MG63 (cell line): ENCODE measurements around the gene C6orf132. TPM values are rescaled to one million over a fixed set of nuclear protein-coding genes. Genes with fewer than 3 reads are reported as not detected.

Source experiments
- DNase-seq: peaks from one replicate; pipeline ENCODE4 v3.0.0-alpha.2; 2020
- H3K27me3 ChIP-seq: fragments of 250-450 bp; sonication (Bioruptor Pico); 2 replicates; pipeline ENCODE4 v1.5.1; 2020; ENCODE audit warnings: mild to moderate bottlenecking, moderate library complexity
- H3K36me3 ChIP-seq: fragments of 250-450 bp; sonication (Bioruptor Pico); 2 replicates; pipeline ENCODE4 v1.5.1; 2020; ENCODE audit warnings: mild to moderate bottlenecking, moderate library complexity
- H3K4me3 ChIP-seq: fragments of 250-450 bp; sonication (Bioruptor Pico); 2 replicates; pipeline ENCODE4 v1.5.1; 2020; ENCODE audit warnings: mild to moderate bottlenecking, moderate library complexity
- H3K9me3 ChIP-seq: fragments of 250-450 bp; sonication (Bioruptor Pico); 2 replicates; pipeline ENCODE4 v1.5.1; 2020; ENCODE audit warnings: mild to moderate bottlenecking, moderate library complexity
- total RNA-seq: library from RNA; depleted of rRNA; stranded (reverse); fragments of >200 nt; shearing (Covaris generic); gene quantifications from 2 replicates; pipeline ENCODE4 v1.2.3, GENCODE V29; 2014; ENCODE audit warnings: low replicate concordance

C6orf132 gene
- total RNA-seq, 1 experiment from 2014 or later: 0.07 TPM

DNA sequence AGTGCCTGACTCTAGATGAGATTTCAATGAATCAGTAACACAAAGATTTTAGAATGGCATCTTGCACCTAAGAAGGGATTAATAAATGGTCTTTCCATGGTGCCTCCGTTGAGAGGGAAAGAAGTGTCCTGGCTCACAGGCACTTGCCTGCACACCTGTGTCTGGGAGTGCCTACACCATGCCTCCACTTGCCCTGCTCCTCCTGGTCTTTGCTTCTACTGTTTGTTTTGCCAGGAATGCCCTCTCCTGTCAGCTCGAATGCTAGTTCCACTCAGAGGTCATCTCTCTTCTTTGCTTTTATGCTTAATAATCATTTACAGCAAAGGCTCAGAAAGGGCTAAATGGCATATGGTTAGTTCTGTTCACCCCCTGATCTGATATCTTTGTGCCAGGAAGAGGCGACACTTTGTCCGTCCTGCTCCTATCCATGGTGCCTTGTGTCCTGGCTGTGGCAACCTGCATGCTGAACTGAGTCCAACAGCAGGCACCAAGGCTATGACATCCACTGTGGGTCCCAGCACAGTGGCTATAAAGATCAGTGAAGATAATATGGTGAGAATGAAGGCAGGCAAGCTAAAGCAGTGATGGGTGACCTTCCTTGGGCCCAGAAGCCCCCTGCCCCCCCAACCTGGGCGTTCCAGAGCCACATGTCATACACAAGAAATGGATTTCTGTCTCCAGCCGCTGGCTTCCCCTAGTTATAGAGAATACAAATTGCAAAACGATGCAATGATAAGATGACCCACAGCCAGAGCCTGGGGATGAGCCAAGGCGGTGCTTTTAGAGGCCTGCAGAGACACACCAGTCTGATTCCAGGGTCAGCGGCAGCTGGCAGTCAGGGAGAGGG, 1.4 kb downstream of the C6orf132 start:
- H3K27me3 ChIP-seq: no peaks in the 10 kb centered on the region
- peak; percentile 14 for DNase-seq
- H3K36me3 ChIP-seq: no peaks in the 10 kb centered on the region
- no peaks in the 10 kb centered on the region for H3K9me3 ChIP-seq
- peak overlapping the region; percentile 51 for H3K4me3 ChIP-seq

DNA sequence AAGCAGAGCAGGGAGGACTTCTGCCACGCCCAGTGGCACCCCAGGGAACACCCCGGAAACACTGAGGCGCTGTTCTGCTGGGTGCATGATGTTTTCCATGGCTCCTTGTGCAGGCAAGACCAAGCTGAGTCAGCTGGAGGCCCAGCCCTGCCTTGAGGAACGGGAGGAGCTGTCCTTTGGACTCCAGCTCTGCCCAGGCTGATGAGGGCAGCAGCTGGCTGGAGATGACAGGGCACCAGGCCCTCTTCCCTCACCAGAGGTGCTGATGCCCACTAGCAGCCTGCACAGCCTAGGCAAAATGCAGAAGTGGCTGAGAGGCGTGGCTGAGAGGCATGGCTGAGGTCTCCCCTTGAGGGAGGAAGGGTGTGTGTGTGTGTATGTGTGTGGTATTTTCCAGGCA, 2.4 kb downstream of the C6orf132 start:
- DNase-seq: peak; percentile 32
- Histone ChIP-seq H3K4me3 (no peak overlapping the region), H3K27me3 (no peaks in the 10 kb centered on the region), H3K36me3 (no peaks in the 10 kb centered on the region), H3K9me3 (no peaks in the 10 kb centered on the region)

DNA sequence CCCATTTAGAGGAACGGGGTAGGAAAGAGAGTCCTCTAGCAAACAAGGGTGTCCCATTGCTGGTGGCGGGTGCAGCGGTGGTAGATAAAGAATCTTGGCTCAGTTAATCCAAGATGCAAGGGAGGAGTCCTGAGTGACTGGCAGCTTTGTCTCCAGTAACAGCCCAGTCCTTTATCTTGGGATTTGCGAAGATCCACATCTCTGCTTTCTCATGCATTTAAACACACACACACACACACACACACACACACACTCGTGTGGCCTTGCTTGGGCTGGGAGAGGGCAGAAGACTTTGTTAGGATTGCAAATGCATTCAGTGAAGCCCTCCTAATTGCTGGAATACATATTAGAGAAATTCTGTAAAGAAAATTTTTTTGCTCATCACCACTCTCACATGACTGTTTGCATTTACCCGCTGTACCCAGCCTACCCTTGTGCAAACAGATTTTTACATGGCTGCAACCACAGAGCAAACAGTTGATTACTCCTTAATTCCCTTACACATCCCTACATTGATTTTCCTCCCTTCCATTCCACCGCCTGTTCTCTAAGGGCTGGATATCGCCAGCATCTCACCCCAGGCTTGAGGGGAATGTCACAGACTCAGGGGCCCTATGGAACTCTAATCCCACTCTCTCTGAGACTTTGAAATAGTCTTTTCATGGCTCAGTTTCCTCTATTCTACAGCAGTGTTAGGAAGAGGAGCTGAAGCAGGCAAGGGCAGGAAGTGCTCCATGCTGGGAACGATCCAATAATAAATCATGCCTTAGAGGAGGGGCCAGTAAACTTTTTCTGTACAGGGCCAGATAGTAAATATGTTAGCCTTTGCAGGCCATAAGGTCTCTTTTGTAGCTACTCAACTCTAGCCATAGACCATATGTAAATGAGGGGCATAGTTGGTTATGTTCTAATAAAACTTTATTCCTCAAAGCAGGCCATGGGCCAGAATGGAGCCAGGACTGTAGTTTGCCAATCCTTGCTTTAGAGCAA, 3.5 kb downstream of the C6orf132 start:
- H3K36me3 ChIP-seq: no peaks in the 10 kb centered on the region
- no peaks in the 10 kb centered on the region for H3K27me3 ChIP-seq
- no peaks in the 10 kb centered on the region for H3K9me3 ChIP-seq
- H3K4me3 ChIP-seq: no peak overlapping the region
- no peak for DNase-seq

DNA sequence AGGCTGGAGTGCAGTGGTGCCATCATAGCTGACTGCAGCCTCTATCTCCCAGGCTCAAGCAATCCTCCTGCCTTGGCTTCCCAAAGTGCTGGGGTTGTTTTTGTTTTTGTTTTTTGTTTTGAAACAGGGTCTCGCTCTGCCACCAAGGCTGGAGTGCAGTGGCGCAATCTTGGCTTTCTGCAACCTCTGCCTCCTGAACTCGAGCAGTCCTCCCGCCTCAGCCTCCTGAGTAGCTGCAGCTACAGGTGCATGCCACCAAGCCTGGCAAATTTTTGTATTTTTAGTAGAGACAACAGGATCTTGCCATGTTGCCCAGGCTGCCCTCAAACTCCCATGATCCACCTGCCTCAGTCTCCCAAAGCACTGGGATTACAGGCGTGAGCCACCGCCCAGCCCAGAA, 4.2 kb downstream of the C6orf132 start:
- Histone ChIP-seq H3K27me3 (no peaks in the 10 kb centered on the region), H3K4me3 (no peak overlapping the region), H3K36me3 (no peaks in the 10 kb centered on the region), H3K9me3 (no peaks in the 10 kb centered on the region)
- no peak for DNase-seq

GRCh38 chr6:42137194-42137753, 5.1 kb downstream of the C6orf132 start:
- Histone ChIP-seq H3K36me3 (no peaks in the 10 kb centered on the region), H3K9me3 (no peaks in the 10 kb centered on the region), H3K4me3 (no peak overlapping the region), H3K27me3 (no peaks in the 10 kb centered on the region)
- DNase-seq: no peak

DNA sequence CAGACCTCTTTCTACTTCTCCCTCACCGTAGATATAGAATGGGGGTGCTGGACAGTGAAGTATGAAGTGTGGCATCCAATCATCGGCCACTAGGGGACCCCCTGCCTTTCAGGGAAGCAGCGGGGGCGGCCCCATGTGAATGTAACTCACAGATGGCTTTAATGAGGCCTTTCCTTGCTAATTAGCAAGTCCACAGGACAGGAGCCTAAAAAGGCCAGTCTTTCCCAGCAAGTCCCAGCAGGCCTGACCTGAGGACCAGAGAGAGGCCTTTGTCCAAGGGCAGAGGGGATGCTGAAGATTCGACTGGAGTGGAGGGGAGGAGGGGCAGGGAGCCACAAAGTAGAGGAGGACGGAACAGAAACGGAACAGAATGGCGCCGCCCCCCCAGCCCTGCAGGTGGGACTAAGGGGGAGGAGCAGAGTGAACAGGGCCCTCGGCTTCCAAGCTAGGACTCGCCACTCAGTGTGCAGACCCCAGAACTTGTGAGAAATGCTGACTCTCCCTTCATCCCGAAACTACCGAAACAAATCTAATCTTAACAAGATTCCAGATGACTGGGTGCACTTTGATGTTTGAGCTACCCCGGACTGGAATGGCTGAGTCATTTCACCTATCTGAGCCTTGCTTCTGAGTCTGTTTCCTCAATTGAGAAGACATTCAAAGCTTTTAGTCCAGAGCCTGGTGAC, 5.8 kb downstream of the C6orf132 start:
- no peak overlapping the region for H3K4me3 ChIP-seq
- DNase-seq: peak; percentile 28

DNA sequence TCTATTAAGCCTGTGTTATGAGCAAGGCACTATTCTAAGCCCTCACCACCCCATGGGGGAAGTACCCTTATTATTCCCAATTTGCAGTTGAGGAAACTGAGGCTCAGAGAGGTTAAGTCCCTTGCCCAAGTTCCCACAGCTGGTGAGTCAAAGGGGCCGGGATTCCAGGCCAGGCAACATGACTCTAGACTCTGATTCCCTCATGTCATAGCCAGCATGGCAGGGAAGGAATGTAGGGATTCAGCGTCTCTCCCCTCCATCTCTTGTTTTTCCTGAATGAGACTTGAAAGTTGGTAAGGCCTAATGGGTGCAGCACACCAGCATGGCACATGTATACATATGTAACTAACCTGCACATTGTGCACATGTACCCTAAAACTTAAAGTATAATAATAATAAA, 6.7 kb downstream of the C6orf132 start:
- no peaks in the 10 kb centered on the region for H3K36me3 ChIP-seq
- no peak overlapping the region for H3K4me3 ChIP-seq
- no peak for DNase-seq
- H3K27me3 ChIP-seq: no peaks in the 10 kb centered on the region
- no peaks in the 10 kb centered on the region for H3K9me3 ChIP-seq

More for the DNA sequence above, 5.8 kb downstream of the C6orf132 start:
- Histone ChIP-seq H3K9me3 (no peaks in the 10 kb centered on the region), H3K36me3 (no peaks in the 10 kb centered on the region), H3K27me3 (no peaks in the 10 kb centered on the region)

DNA sequence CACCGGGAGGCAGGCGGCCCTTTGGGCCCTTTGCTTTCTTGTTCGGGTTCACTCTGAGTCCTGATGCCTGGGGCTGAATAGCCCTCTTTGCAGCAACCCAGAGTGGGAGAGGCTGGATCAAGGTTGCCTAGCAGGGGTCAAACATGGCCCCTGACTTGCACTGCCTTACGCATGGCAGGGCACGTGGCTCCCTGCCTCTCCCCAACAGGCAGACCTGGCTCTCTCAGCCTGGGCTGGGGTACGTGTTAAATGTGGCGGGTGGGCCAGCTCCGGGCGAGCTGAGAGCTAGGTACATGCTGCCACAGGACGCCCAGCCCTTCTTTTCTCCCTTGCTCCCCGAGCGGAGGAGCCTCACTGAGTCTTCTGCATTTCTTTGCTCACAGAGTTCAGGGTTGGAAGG, 7.3 kb downstream of the C6orf132 start:
- Histone ChIP-seq H3K36me3 (no peaks in the 10 kb centered on the region), H3K27me3 (no peaks in the 10 kb centered on the region), H3K4me3 (no peak overlapping the region), H3K9me3 (no peaks in the 10 kb centered on the region)
- DNase-seq: no peak

DNA sequence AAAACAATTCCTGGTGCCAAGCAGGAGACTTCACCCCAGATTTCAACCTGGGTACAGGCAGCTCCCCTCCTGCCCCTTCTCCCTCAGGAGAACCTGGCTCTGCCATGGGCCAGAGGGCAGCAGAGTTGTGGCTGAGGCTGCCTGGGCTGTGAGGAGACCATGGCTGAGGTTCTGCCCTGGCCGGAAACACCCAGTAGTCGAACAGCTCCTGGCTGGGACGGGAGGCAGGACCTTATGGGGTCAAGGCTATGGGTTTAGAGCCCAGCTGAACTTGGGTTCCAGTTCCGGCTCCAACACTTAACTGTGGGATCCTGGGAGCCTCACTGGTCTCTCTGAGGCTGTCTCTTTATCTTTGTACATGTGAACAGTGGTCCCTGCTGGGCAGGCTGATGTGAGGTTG, 8.5 kb downstream of the C6orf132 start:
- H3K27me3 ChIP-seq: no peaks in the 10 kb centered on the region
- H3K36me3 ChIP-seq: no peaks in the 10 kb centered on the region
- DNase-seq: no peak
- H3K4me3 ChIP-seq: no peak overlapping the region
- H3K9me3 ChIP-seq: no peaks in the 10 kb centered on the region

- peak; percentile 64 for DNase-seq
Observed at GRCh38 chr6:42131531-42131930, 10.9 kb downstream of the C6orf132 start.

GRCh38 chr6:42129360-42129676, 13.1 kb downstream of the C6orf132 start:
- Histone ChIP-seq H3K4me3 (no peak overlapping the region), H3K27me3 (no peaks in the 10 kb centered on the region), H3K36me3 (no peaks in the 10 kb centered on the region), H3K9me3 (no peaks in the 10 kb centered on the region)
- DNase-seq: no peak

More at GRCh38 chr6:42131531-42131930, 10.9 kb downstream of the C6orf132 start:
- no peaks in the 10 kb centered on the region for H3K27me3 ChIP-seq
- no peaks in the 10 kb centered on the region for H3K36me3 ChIP-seq
- H3K9me3 ChIP-seq: no peaks in the 10 kb centered on the region
- H3K4me3 ChIP-seq: no peak overlapping the region

- Histone ChIP-seq H3K27me3 (no peaks in the 10 kb centered on the region), H3K4me3 (no peak overlapping the region), H3K36me3 (no peaks in the 10 kb centered on the region), H3K9me3 (no peaks in the 10 kb centered on the region)
- DNase-seq: no peak
Observed at GRCh38 chr6:42128460-42129359, 13.7 kb downstream of the C6orf132 start.

- no peak overlapping the region for H3K4me3 ChIP-seq
- DNase-seq: no peak
- H3K9me3 ChIP-seq: no peaks in the 10 kb centered on the region
- no peaks in the 10 kb centered on the region for H3K27me3 ChIP-seq
- H3K36me3 ChIP-seq: no peaks in the 10 kb centered on the region
Observed at GRCh38 chr6:42125663-42126062, 16.8 kb downstream of the C6orf132 start.

GRCh38 chr6:42125231-42125630, 17.2 kb downstream of the C6orf132 start:
- H3K27me3 ChIP-seq: no peaks in the 10 kb centered on the region
- H3K36me3 ChIP-seq: no peaks in the 10 kb centered on the region
- no peak overlapping the region for H3K4me3 ChIP-seq
- no peak for DNase-seq
- H3K9me3 ChIP-seq: no peaks in the 10 kb centered on the region

DNA sequence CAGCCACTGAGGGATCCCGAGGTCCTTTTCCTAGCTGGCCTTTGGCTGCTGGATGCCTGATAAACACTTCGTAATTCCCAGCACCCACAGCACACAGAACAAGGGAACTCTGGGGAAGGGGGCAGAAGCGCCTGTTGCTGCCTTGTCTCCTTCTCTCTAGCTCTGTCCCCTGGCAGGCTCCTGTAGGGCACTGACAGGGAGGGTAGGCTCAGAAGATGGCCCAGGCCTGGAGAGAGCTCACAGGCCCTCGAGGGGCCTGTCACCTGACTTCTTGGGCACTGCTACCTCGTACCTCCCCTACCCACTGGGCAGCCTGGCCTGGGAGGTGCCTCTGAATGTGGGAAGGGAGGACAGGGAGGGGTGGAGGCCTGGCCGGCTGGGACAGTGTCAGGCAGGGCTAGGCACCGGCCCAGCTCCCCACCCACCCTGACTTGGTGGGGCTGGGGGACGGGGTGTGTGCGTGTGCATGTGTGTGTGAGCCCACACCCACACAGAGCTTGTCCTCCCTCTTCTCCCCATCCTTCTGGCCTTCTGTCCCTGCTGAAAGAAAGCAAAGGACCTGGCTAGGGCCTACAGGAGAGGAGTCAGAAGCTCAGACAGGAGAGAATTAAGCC, 18.1 kb downstream of the C6orf132 start:
- DNase-seq: no peak
- Histone ChIP-seq H3K4me3 (no peak overlapping the region), H3K9me3 (no peaks in the 10 kb centered on the region), H3K27me3 (no peaks in the 10 kb centered on the region), H3K36me3 (no peaks in the 10 kb centered on the region)
